ENCODE data around the gene CCDC190. TPM values are rescaled to one million over a fixed set of nuclear protein-coding genes. Genes with fewer than 3 reads are reported as not detected.

The CCDC190 gene
- total RNA-seq, 2 donors from 2014 or later = not detected

- 89 to 94% methylated on average over 2 to 4 of the region's 4 CpGs for WGBS, 2 experiments (ENCODE audit: insufficient coverage in 1 of 2, insufficient read length in 1 of 2)
- no peak overlapping the region for H3K4me3 Mint-ChIP-seq
Observed at GRCh38 chr1:162904579-162904978, 43.6 kb upstream of the CCDC190 start.

GRCh38 chr1:162904023-162904422 is 43.0 kb upstream of the CCDC190 start:
- Histone ChIP-seq H3K36me3 (ENCODE audit: control insufficient read depth, insufficient read depth, low read length) (no peaks in the 10 kb centered on the region), H3K9me3 (ENCODE audit: control insufficient read depth, low read length) (no peaks in the 10 kb centered on the region), H3K4me1 (ENCODE audit: control insufficient read depth, insufficient read depth, low read length) (peaks cover 3% of the 10 kb centered on the region), H3K27me3 (ENCODE audit: control insufficient read depth, insufficient read depth, low read length, poor library complexity, severe bottlenecking) (no peaks in the 10 kb centered on the region), H3K9ac (ENCODE audit: extremely low read depth, low read length, poor library complexity, severe bottlenecking) (no peak overlapping the region), H3K27ac (ENCODE audit: low read depth, low read length) (no peak overlapping the region), H3K4me3 (ENCODE audit: low read length) (no peak overlapping the region)
- Mint-ChIP-seq H3K36me3 (ENCODE audit: low read depth) (no peaks in the 10 kb centered on the region), H3K27ac (no peak overlapping the region), H3K9me3 (no peaks in the 10 kb centered on the region), H3K4me3 (no peak overlapping the region), H3K27me3 (ENCODE audit: insufficient read depth) (no peaks in the 10 kb centered on the region), H3K4me1 (peaks cover 8% of the 10 kb centered on the region)
- no peak for DNase-seq
- no peak for TF ChIP-seq CTCF (conservative IDR thresholded peaks at IDR 0.05)
- 98 to 100% methylated on average over 1 to 3 of the region's 3 CpGs for WGBS, 2 experiments (ENCODE audit: insufficient coverage in 1 of 2, insufficient read length in 1 of 2)

More at GRCh38 chr1:162904579-162904978, 43.6 kb upstream of the CCDC190 start:
- Mint-ChIP-seq H3K27me3 (ENCODE audit: insufficient read depth) (no peaks in the 10 kb centered on the region), H3K4me1 (peaks cover 8% of the 10 kb centered on the region), H3K36me3 (ENCODE audit: low read depth) (no peaks in the 10 kb centered on the region), H3K27ac (no peak overlapping the region), H3K9me3 (no peaks in the 10 kb centered on the region)
- Histone ChIP-seq H3K4me1 (ENCODE audit: control insufficient read depth, insufficient read depth, low read length) (peaks cover 3% of the 10 kb centered on the region), H3K36me3 (ENCODE audit: control insufficient read depth, insufficient read depth, low read length) (no peaks in the 10 kb centered on the region), H3K27me3 (ENCODE audit: control insufficient read depth, insufficient read depth, low read length, poor library complexity, severe bottlenecking) (no peaks in the 10 kb centered on the region), H3K9me3 (ENCODE audit: control insufficient read depth, low read length) (no peaks in the 10 kb centered on the region), H3K4me3 (ENCODE audit: low read length) (no peak overlapping the region), H3K9ac (ENCODE audit: extremely low read depth, low read length, poor library complexity, severe bottlenecking) (no peak overlapping the region), H3K27ac (ENCODE audit: low read depth, low read length) (no peak overlapping the region)
- no peak for TF ChIP-seq CTCF (conservative IDR thresholded peaks at IDR 0.05)
- DNase-seq = no peak

GRCh38 chr1:162903246-162903645 is 42.3 kb upstream of the CCDC190 start:
- H3K9me3 ChIP-seq (ENCODE audit: control insufficient read depth, low read length) = no peaks in the 10 kb centered on the region
- Mint-ChIP-seq H3K4me3 (no peak overlapping the region), H3K36me3 (ENCODE audit: low read depth) (no peaks in the 10 kb centered on the region), H3K27ac (no peak overlapping the region), H3K4me1 (peaks cover 8% of the 10 kb centered on the region), H3K9me3 (no peaks in the 10 kb centered on the region), H3K27me3 (ENCODE audit: insufficient read depth) (no peaks in the 10 kb centered on the region)
- no peak for DNase-seq
- no peak for TF ChIP-seq CTCF (conservative IDR thresholded peaks at IDR 0.05)
- no peak overlapping the region for H3K4me3 ChIP-seq (ENCODE audit: low read length)
- peaks cover 3% of the 10 kb centered on the region for H3K4me1 ChIP-seq (ENCODE audit: control insufficient read depth, insufficient read depth, low read length)
- no peak overlapping the region for H3K27ac ChIP-seq (ENCODE audit: low read depth, low read length)
- H3K27me3 ChIP-seq (ENCODE audit: control insufficient read depth, insufficient read depth, low read length, poor library complexity, severe bottlenecking) = no peaks in the 10 kb centered on the region
- H3K9ac ChIP-seq (ENCODE audit: extremely low read depth, low read length, poor library complexity, severe bottlenecking) = no peak overlapping the region
- WGBS, 2 experiments (ENCODE audit: insufficient coverage in 1 of 2, insufficient read length in 1 of 2) = 78 to 86% methylated on average over 3 to 4 of the region's 4 CpGs
- no peaks in the 10 kb centered on the region for H3K36me3 ChIP-seq (ENCODE audit: control insufficient read depth, insufficient read depth, low read length)

Measured in endodermal cell (in vitro differentiated cells).